Transverse colon (tissue), 3 donors: ENCODE data around the gene CARD10.

Experiments used
- POLR2A ChIP-seq: fragments of 450-650 bp; IDR thresholded peaks from one replicate; pipeline ENCODE4 v1.6.1; 2016; ENCODE audit warnings: antibody characterized with exemption, mild to moderate bottlenecking, moderate library complexity
- TF ChIP-seq, protein P1 (sequence below), 5 experiments: fragments of 200-600 bp in 3 of 5; fragments of 450-650 bp in 2 of 5; sonication (generic) in 3 of 5; IDR thresholded peaks; 1 replicate in 2 of 5; 2 replicates in 3 of 5; pipeline ENCODE4 v1.5.1; 2016 to 2017; ENCODE audit warnings: antibody characterized with exemption in 5 of 5, inconsistent platforms in 3 of 5, mild to moderate bottlenecking in 2 of 5, moderate library complexity in 1 of 5

DNA sequence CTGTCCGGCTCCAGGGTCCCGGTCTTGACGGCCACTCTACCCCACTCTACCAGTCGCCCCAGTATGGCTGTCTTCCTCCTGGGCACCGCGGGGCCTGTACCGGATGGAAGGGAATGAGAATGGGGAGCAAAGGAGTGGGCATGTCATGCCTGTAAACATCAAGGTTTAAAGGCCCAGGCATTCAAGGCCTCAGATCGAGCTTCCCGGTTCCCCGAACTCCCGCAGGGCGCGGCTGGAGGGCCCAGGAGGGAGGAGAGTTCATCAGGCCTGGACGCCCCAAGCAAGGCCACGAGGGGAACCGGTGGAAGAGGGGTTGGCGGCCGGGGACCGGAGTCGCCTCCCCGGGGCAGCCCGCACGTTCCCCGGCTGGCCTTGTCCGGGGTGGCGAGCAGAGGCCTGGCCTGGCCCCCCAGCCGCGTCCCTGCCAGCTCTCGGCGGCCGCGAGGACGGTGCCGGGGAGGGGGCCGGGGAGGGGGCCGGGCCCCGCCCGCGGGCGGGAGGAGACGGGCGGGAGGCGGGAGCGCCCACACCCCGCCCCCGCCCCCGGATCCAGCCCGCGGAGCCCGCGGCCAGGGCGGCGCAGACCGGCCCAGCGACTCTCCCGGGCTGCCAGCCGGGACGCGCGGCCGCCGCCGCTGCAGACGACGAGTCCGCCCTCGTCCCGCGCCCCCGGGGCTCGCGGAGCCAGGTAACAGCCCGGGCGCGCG lies 40.8 kb upstream of the CARD10 start, which contains the start of gene CDC42EP1:
- TF ChIP-seq, protein P1, sequence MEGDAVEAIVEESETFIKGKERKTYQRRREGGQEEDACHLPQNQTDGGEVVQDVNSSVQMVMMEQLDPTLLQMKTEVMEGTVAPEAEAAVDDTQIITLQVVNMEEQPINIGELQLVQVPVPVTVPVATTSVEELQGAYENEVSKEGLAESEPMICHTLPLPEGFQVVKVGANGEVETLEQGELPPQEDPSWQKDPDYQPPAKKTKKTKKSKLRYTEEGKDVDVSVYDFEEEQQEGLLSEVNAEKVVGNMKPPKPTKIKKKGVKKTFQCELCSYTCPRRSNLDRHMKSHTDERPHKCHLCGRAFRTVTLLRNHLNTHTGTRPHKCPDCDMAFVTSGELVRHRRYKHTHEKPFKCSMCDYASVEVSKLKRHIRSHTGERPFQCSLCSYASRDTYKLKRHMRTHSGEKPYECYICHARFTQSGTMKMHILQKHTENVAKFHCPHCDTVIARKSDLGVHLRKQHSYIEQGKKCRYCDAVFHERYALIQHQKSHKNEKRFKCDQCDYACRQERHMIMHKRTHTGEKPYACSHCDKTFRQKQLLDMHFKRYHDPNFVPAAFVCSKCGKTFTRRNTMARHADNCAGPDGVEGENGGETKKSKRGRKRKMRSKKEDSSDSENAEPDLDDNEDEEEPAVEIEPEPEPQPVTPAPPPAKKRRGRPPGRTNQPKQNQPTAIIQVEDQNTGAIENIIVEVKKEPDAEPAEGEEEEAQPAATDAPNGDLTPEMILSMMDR (IDR thresholded peaks at IDR 0.05) = no peak
- peak; percentile 32 for TF ChIP-seq POLR2A
